ENCODE measurements around the gene IGF2BP3. TPM values are rescaled to one million over a fixed set of nuclear protein-coding genes. Genes with fewer than 3 reads are reported as not detected.
"Not testable (repeated sequence)": the region's sequence is repeated elsewhere in the genome, so short reads cannot be mapped to it uniquely, and the experiment has no call there.

Gene IGF2BP3
- total RNA-seq, 1 experiment from 2014 or later, result 44.1 TPM

DNA sequence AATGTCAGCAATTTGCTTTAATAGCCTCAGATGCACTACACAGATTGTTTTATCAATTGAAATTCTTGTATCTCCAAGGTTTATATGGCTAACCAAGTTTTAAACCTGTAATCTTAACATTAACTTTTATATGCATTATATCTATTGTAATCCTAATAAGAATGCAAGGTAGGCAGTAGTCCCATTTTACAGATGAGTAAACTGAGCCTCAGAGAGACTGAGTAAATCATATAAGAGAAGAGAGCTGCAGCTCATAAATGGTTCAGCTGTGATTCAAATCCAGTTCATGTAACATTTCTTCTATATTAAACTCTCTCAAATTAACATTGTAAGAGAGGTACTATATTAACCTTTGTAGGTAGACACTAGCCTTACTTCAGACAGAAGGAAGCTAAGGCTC is 127.2 kb downstream of the IGF2BP3 start:
- no peak for DNase-seq (ENCODE audit: low read depth)

DNA sequence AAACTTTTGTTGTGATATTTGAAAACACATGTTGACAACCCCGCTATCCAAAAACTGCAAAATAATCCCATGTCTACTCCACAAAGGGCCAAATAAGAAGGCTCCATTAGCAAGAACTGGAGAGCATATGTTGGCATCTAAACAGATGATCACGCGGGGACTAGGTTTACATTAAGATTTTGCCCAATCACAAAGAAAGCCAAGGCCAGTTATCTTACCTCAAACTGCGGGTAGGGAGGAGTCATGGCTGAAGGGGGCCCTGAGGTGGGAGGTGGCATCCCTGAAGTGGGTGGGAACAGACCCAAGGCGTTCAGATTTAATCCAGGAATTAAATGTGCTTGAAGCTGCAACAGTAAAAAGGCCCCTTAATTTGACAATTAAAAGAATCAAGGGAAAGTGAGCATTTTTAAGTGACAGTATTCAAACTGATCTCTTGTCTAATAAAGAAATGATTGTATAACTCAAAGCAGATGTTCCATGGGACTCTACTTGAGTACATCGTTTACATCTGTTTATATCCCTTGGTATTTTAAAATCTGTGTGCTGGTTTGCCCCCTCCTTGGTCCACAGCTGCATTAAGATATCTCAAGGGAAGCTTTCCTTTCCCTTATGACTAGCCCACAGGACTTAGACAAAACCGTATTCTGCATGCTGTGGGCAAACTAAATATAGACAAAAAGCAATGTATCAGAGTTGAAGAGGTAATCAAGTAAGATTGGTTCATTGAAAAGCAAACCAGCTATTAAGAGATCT is 128.3 kb downstream of the IGF2BP3 start:
- no peak for DNase-seq (ENCODE audit: low read depth)

DNA sequence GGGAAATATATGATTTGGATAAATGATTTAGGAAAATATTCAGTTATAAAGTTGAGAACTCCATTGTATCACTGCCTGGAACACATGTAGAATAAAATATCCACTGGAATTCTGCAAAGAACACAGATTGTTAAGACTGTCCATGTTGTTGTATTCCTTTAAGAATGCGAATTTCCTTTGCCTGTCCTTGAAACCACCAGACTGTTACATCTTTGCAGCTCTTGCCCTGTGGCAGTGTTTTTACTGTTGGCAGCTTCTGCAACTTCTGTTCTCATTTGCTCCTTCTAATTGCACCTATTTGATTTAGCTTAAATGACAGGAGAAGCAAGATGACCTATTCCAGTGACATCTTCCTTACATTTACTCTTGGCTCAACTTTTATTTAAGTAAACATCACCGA is 131.4 kb downstream of the IGF2BP3 start:
- no peak for DNase-seq (ENCODE audit: low read depth)

DNA sequence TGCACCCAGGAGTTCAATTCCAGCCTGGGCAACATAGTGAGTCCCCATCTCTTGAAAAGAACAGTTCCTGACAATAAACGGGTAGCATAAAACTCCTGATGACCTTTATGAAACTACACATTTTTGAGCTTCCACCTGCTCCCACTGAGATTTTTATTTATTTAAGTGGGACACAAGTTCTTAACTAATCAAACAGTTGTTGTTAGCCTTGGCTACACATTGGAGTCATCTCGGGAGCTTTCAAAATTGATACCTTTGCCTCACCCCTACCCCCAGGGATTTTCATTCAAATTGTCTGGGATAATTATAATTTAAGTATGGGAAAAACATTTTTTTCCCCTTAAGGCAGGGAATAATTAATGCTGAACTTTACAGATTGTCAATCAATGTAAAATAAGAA is 131.9 kb downstream of the IGF2BP3 start:
- no peak for DNase-seq (ENCODE audit: low read depth)

DNA sequence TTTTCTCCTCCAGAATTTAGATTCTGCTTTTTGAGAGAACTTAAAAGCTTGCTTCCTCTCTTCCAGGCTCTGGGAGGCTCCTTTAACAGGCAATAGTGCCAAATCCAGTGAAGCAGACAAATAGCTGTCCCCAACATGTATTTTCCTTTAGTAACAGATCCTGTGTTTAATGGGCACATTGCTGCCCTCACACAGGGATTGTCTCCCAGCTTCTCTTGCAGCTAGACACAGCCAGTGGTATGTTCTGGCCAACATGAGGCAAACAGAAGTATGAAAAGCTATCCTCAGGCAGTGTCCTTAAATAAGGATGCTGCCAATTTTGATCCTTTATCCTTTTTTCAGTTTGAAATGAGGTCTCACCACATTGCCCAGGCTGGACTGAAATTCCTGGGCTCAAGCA is 132.9 kb downstream of the IGF2BP3 start:
- no peak for DNase-seq (ENCODE audit: low read depth)

DNA sequence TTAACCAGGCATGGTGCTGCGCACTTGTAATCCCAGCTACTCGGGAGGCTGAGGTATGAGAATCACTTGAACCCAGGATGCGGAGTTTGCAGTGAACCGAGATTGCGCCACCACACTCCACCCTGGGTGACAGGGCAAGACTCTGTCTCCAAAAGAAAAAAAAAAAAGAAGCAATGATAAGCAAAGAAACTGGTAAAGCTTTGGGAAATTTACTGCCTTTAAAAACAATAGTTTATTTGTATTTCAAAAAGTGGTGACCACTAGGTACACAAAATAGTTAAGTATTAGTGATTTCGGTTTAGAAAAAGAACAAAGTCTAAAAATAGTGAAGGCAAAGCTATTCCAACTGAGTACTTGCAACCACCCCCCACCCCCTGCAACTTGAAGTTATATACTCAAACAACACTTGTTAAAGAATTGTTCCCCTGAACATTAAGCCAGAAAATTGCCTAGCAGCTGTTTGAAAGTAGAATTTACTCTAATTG is 133.4 kb downstream of the IGF2BP3 start:
- DNase-seq (ENCODE audit: low read depth), result no peak

DNA sequence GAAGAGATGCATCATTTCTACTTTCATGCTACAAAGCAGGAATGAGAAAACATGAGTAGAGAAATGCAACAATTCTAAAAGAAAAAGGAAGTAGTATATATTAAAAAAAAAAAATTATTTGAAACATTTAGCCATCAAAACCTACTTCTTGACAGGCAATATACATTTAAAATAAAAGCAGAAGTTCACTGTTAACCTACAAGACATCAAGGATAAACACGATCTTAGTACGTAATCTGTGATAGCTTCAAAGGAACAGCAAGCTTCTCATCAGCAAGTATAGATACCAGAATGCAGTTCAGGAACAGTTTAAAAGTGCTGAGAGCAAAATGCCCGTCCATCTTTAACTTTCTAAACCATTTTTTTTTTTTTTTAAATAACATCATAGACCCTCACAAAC is 134.2 kb downstream of the IGF2BP3 start:
- DNase-seq (ENCODE audit: low read depth), result no peak

DNA sequence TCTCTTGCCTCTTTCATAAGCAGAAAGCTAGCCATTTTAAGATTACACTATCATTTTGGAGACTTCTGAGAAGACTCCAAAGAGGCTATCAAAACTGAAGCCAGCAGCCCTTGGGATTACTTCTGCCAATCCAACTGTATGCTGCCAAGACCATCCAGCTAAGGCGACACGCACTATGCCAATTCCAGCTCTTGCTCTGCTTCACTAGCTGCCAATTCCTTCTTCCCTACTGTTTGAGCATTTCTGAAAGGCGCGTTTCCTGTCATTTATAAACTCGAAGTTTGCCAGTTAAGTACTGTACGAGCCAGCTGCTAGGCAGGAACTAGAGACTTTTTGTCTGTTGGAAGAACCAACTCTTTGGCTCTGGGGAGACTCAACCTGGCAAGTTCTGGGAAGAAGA is 134.7 kb downstream of the IGF2BP3 start:
- DNase-seq (ENCODE audit: low read depth), result no peak

DNA sequence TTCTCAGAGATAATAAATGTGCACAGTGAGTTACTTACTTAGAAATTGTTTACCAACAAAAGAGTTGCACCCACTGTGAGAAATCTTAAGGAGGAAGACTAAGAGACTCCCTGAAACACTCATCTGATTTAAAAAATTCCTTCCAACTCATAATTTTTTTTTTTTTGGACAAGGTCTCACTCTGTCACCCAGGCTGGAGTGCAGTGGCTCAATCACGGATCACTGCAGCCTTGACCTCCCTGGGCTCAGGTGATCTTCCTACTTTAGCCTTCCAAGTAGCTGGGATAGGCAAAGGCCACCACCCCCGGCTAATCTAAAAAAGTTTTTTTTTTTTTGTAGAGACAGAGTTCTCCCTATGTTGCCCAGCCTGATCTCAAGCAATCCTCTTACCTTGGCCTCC is 135.2 kb downstream of the IGF2BP3 start:
- DNase-seq (ENCODE audit: low read depth), result no peak

DNA sequence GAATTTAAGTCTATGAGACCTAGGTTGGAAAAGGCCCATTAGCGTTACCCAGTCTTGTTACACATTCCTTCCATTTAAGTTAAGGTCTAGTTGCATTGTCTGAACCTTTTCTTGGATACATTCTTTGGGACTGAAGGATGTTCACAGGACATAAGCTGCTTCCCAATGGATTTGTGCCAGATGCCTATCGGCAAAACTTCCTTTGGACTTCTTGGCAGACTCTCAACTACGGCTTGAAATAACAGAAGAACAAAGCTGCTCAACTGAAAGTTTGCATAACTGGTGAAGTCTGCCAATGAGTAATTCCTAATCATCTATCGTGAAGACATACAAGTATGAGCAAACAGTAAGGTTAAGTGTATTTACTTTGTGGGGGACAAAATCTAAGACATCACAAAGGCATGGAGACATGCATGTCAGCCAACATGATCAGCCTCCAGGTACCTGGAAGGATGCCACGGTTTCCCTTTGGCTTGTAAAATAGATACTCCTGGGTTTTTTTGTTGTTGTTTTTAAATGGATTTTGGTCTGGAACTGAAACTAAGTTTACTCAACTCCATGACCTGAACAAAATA is 135.7 kb downstream of the IGF2BP3 start:
- peak; percentile 97 for DNase-seq (ENCODE audit: low read depth)

DNA sequence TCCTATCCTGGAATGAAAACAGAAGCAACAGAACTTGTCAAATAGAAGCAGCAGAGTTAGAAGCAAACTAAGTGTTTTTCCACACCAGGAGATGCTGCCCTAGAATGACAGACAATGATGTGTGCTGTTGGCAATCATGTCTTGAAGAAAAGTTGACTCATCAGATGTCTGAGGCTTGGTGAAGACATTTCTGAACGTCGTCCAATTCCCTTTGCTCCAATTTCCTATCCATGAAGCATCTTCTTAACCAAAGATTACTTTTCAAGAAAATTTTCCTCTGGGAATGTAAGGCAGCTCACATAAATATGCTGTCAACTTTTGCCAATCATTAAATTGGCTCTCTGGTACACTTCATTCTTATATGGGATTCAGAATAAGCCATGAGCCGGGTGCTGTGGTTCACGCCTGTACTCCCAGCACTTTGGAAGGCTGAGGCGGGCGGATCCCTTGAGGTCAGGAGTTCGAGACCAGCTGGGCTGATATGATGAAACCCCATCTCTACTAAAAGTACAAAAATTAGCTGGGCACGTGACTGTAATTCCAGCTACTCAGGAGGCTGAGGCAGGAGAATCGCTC is 136.5 kb downstream of the IGF2BP3 start:
- DNase-seq (ENCODE audit: low read depth), result peak; percentile 84

DNA sequence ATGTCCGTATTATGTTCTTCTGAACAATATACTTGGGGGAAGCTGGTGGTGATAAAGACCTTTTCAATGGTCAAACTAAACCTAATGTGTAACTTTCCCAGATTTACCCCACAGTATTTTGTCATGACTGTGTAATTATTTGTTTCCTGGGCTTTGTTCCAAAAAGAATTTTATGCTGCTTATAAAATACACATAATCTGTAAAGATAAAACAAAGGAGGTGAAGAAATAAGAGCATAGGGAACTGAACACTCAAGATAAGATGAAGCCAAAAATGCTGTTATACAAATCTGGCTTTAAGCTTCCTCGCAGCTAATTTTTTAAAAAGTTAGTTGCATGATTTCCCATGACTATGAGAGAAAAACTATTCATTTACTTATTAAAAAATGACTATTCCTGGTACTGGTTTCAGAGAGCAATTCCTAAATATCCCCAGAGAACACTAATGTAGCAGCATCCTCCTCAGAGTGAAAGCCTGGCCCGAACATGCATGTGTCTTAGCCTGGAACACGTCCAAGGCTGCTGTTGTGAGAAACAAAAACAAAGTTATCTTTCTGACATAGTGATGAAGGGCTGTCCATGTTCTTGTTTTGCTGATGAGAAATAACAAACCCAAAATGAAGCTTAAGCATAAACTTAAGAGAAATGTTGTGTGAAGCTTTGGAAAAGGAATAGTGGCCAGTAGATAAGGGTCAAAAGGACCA is 137.2 kb downstream of the IGF2BP3 start:
- DNase-seq (ENCODE audit: low read depth), result no peak

DNA sequence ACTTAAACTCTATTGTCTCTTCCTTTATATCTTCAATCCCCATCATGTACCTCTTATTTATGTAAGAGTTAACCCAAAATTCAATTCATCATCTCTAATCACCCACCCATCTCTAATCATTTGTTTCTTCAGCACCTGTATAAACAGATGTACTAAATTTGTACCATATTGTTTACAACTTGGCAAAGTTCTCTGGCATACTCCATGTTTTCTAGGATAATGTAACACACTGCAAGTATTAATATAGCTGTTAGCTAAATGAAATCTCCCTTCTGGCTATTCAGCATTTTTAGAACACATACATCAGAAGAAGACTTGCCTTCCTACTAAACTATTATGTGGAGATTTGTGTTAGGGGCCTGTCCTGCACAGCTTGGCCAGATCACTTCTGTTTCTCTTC is 138.1 kb downstream of the IGF2BP3 start:
- no peak for DNase-seq (ENCODE audit: low read depth)

DNA sequence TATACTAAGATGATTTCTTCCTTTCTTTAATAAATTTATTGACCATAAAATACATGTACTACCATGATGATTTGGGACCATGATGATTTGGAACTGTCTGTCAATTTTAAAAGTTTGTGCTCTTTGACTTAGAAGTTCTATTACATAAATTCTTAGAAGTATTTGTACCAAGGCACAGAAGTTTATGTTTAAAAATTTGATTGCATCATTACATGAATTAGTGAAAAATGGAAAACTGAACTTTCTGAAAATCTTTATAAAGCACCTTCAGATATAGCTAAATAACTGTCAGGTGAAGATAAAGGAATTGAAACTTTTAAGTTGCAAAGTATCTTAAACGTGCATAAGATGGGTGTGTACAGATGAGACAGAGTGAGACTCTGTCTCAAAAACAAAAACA is 139.2 kb downstream of the IGF2BP3 start:
- DNase-seq (ENCODE audit: low read depth), result no peak

DNA sequence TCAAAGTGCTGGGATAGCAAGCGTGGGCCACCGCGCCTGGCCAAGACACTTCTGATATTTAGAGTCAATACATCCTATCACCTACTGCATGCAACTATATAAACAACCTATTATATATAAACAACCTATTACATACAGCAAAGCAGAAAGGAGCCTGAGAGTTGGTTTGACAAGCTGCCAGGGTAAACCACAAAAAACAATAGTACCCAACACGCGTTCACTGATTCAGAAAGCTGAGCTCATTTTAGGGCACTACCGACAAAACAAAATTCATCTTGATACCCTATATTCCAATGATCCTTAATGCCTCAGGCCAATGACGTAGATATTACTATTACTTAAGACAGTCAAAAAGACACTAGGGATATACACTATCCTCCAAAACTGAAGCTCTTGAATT is 154.9 kb downstream of the IGF2BP3 start:
- no peak for DNase-seq (ENCODE audit: low read depth)

DNA sequence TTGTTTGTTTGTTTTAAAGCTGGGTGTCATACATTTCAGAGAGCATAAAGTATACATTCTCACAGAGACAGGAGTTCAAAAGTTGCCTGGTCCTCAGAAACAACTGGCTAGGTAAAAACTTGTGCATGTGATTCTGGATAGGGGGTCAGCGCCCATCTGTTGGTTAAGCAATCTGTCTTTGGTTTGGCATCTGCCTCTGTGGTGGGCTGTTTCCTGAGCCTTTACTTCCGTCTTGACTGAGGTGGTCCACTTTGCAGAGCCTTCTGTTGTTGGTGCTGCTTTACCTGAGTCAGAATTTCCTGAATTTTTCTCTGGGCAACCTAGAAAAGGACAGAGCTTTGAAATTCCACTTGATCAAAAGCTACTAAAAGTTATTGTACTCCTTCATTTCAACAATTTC is 158.2 kb downstream of the IGF2BP3 start:
- not testable (repeated sequence) for DNase-seq (ENCODE audit: low read depth)

DNA sequence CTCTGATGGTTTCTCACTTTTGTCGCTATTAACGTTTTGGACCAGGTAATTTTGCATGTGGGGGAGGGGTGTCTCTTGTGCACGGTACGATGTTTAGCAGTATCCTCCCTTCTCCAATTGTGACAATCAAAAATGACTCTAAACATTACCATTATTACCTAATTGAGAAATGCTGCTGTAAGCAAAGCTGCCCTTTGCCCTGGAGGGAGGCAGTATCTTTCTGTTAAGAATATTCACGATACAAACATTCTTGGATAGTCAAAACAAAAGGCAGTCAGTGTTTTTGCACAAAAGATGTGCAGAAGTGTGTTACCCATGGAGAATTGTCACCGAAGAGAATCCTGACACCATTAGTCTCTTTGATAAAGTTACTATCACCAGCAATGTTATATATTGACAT is 161.5 kb downstream of the IGF2BP3 start:
- no peak for DNase-seq (ENCODE audit: low read depth)

DNA sequence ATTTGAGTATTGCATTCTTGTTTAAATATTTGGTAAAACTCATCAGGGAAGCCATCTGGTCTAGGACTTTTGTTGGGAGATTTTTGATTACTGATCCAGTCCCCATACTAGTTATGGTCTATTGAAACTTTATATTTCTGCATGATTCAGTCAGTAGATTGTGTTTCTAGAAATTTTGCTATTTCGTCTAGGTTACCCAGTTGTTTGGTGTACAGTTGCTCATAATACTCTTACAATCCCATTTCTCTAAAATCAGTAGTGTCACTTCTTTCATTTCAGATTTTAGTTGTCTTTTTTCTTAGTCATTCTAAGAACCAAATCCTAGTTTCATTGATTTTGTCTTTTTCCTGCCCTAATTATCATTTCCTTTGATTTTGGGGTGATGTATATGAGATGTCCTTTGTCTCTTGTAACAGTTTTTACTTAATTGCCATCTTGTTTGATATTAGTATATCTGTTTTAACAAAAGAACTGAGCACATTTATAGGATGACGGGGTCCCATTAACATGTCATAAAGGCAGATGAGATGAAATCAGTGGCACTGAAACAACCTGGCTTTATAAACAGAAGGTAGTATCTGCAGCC is 163.3 kb downstream of the IGF2BP3 start:
- no peak for DNase-seq (ENCODE audit: low read depth)

DNA sequence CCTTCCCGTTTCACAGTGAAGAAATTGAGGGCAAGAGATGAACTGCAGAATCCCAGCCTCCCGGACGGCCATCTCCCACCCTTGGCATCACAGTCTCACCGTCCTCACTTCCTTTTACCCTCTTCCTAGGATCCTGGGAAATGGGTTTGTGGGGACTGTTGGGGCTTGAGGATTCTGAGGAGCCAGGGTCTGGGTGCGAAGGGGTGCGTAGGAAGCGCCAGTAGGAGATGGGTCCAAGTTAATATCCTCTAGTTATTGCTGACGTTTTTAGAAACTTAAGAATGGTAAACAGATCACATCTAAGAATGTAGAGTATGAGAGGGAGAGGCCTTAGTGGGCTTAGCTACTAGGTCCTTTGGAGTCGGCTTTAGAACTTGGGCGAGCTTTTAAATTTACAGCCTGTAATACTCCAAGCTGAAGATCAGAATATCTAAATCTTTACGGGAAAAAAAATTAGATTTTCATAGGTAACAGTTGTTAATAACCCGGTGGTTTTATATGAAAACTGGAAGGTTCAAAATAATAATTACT is 170.5 kb downstream of the IGF2BP3 start:
- no peak for DNase-seq (ENCODE audit: low read depth)

DNA sequence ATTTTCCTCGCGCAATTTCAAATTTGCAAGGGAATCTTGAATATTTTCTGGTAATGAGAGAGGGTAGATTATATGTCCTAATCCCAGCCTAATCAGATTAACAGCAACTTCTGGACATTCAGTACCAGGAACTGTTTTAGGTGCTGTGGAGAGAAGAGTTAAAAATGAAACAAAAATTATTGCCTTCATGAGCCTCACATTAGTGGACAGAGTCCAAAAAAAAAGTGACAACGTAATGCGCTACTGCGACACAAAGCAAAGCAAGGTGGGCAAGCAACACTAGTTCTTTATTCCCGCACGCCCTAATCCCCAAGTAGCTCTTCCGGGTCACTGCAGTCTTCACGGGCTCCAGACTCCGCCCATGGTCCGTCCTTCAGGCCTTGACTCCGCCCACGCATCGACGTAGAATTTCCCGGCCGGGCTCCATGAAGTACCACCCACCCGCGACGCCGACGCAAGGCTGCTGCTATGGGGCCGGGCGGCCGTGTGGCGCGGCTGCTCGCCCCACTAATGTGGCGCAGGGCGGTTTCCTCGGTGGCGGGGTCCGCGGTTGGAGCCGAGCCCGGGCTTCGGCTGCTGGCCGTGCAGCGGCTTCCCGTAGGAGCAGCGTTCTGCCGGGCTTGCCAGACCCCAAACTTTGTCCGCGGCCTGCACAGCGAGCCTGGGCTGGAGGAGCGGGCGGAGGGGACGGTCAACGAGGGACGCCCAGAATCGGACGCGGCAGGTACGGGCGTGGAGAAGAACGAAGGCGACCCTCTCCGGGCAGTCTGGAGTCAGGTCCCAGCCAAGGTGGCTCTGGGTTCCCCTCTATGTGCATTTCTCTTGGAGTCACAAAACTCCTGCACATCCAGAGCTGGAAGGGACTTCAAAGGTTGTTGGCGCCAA is 171.2 kb downstream of the IGF2BP3 start, which contains the start of gene MALSU1:
Gene MALSU1, plus strand, starts transcription at position 455 of the 885 bp plus-strand sequence. Its CDS starts 14 bp downstream, at position 469.
- peak; percentile 95 for DNase-seq (ENCODE audit: low read depth)
